D721Med (cell line): ENCODE measurements around the gene CPB1.

Experiments used
- DNase-seq: peaks from one replicate; pipeline ENCODE4 v3.0.0; 2011; ENCODE audit warnings: low spot score; ENCODE audit not compliant: insufficient read length
- FAIRE-seq: peaks from 2 replicates; lab custom pipeline; 2011; peaks lifted over from hg19 to GRCh38; lab: Jason Lieb, UNC
- TF ChIP-seq, protein P1 (sequence below): IDR thresholded peaks from 2 replicates; pipeline ENCODE4 v1.5.1; 2012; ENCODE audit warnings: mild to moderate bottlenecking, control low read depth; ENCODE audit not compliant: insufficient read depth; ENCODE audit errors: missing control alignments

The CPB1 gene

DNA sequence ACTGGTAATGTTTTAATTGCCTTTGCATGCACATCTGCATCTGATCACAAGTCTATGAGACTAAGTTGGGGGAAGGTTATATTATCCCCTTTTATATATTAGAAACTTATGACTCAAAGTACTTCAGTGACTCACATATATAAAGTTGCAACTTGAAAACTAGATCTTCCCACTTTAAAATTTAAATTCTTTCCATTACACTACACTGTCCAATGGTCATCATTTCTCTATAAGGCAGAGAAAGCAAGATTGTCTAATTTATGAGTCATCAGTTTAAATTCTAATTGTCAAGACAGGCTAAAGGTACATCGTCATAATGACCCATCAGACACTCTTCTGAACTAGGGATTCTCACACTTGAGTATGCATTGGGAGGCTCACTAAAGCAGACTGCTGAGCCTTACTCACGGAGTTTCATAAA is 75.4 kb downstream of the CPB1 start:
- no peak for FAIRE-seq
- DNase-seq: no peak
- TF ChIP-seq, protein P1, sequence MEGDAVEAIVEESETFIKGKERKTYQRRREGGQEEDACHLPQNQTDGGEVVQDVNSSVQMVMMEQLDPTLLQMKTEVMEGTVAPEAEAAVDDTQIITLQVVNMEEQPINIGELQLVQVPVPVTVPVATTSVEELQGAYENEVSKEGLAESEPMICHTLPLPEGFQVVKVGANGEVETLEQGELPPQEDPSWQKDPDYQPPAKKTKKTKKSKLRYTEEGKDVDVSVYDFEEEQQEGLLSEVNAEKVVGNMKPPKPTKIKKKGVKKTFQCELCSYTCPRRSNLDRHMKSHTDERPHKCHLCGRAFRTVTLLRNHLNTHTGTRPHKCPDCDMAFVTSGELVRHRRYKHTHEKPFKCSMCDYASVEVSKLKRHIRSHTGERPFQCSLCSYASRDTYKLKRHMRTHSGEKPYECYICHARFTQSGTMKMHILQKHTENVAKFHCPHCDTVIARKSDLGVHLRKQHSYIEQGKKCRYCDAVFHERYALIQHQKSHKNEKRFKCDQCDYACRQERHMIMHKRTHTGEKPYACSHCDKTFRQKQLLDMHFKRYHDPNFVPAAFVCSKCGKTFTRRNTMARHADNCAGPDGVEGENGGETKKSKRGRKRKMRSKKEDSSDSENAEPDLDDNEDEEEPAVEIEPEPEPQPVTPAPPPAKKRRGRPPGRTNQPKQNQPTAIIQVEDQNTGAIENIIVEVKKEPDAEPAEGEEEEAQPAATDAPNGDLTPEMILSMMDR: no peak

DNA sequence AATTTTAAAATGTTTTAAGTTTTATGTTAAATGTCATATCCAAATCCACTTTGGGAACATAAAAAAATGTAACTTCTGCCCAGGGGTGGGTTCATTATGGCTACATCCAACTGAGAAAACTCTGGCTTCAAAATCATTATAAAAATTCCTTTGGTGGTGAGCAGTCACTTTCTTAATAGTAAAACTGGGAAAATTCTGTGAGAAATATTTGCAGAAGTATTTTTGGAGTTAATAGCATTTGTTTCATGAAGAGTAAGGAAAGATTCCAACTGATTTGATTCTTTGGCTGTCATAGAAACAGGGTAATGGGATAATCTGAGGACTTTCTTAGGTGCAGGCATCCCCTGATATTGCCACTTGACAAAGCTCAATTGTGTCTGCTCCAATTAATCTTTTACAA is 76.3 kb downstream of the CPB1 start:
- DNase-seq (no peak), FAIRE-seq (no peak)

DNA sequence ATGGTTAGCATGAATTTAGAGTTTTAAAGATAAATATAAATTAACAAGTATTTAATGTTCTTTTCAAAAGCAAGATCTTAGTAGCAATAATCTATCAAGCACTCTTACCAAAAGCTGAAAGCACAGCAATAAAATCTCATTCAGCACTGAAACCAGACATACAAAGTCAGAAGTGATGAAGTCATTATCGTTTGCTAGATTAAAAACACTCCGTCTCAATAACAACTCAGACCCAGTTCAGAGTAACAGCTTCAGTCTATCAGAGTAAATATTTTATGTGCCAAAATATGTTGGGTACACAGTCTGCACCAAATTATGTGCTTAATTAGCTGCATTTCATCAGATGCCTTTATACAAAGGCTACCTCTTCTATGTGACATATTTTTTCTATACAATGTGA is 79.1 kb downstream of the CPB1 start:
- no peak for FAIRE-seq
- DNase-seq: no peak
- TF ChIP-seq, protein P1: no peak

More for the DNA sequence above, 76.3 kb downstream of the CPB1 start:
- TF ChIP-seq, protein P1: no peak
